Right atrium auricular region (tissue), 2 donors: Measurements from ENCODE around the gene ASCC3. TPM values are rescaled to one million over a fixed set of nuclear protein-coding genes. Genes with fewer than 3 reads are reported as not detected.

Source experiments
- DNase-seq: peaks from one replicate; pipeline ENCODE4 v3.0.0-alpha.2; 2019; ENCODE audit warnings: low spot score
- H3K27ac ChIP-seq, 2 donors: fragments of 200-600 bp; sonication (generic); 1 replicate in 1 of 2; 2 replicates in 1 of 2; pipeline ENCODE4 v1.5.1; 2016 to 2019
- H3K27me3 ChIP-seq, 2 donors: fragments of 200-600 bp; sonication (generic); one replicate each; pipeline versions ENCODE4 v1.5.1 to v1.6.0; 2017 to 2019
- H3K36me3 ChIP-seq: fragments of 200-600 bp; sonication (generic); one replicate; pipeline ENCODE4 v1.5.1; 2016
- H3K4me1 ChIP-seq, 2 donors: fragments of 200-600 bp; sonication (generic); one replicate each; pipeline versions ENCODE4 v1.5.1 to v1.6.0; 2017 to 2019
- H3K4me3 ChIP-seq, 2 donors: fragments of 200-600 bp; sonication (generic); 1 replicate in 1 of 2; 2 replicates in 1 of 2; pipeline ENCODE4 v1.5.1; 2017 to 2019; ENCODE audit warnings: mild to moderate bottlenecking in 1 of 2, moderate library complexity in 1 of 2
- H3K9me3 ChIP-seq, 2 donors: fragments of 200-600 bp; sonication (generic); one replicate each; pipeline ENCODE4 v1.5.1; 2019
- CTCF ChIP-seq, 2 donors: fragments of 200-600 bp; sonication (generic); IDR thresholded peaks; one replicate each; pipeline ENCODE4 v1.5.1; 2019; ENCODE audit warnings: antibody characterized with exemption in 2 of 2
- total RNA-seq, 2 donors: library from RNA; depleted of rRNA; stranded (reverse); fragments of >200 nt; gene quantifications; one replicate each; pipeline ENCODE4 v1.1.0, GENCODE V29; 2016

ASCC3 gene
- total RNA-seq, 2 donors from 2014 or later, result 18.7 to 20.0 TPM

DNA sequence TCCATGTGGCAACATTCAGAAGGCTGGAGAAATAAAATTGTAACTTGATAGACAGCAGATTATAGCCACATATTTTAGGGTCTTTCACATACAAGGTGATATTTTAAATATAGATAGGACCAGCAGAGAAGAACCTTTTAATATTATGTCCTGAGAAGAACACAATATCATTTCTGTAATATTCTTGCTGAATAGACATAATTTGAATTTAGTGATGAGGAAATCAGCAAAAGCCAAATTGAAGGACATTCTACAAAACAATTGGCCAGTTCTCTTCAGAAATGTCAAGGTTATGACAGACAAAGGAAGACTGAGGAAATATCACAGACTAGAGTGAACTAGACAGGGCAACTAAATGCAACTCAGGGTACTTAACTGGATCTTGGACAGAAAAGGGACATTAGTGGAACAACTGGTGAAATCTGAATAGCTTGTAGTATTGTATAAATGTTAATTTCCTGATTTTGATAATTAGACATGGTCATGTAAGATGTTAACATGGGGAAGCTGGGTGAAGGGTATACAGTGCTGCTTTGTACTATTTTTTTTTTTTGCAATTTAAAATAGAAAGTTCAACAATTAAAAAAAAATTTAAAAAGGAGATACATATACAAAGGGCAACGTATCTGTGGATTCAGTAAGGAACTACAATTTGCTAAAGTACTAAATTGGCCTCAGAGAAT lies 281.9 kb downstream of the ASCC3 start:
- Histone ChIP-seq H3K9me3 (no peaks in the 10 kb centered on the region), H3K4me3 (no peak overlapping the region), H3K36me3 (no peaks in the 10 kb centered on the region), H3K4me1 (no peaks in the 10 kb centered on the region), H3K27me3 (no peaks in the 10 kb centered on the region), H3K27ac (no peak overlapping the region)
- no peak for DNase-seq
- TF ChIP-seq CTCF (IDR thresholded peaks at IDR 0.05), result no peak

DNA sequence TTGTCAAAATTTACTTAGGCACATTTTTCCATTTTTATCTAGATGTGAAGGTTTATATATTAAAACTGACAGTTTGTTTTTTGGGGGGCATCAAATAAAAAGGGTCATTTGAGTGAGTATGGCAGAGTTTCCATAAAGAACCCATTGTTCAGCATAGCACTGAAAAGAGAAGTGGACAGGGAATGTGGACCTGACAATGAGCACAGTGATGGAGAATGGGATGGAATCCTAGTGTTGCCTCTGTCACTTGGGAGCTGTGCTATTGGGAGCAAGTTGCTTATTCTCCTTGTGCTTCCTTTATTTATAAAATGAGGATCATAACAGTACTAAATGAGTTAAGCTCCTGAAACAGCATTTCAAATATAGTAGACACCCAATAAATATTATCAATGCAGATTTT lies 285.7 kb downstream of the ASCC3 start:
- no peak overlapping the region for H3K4me3 ChIP-seq
- no peak for TF ChIP-seq CTCF (IDR thresholded peaks at IDR 0.05)

DNA sequence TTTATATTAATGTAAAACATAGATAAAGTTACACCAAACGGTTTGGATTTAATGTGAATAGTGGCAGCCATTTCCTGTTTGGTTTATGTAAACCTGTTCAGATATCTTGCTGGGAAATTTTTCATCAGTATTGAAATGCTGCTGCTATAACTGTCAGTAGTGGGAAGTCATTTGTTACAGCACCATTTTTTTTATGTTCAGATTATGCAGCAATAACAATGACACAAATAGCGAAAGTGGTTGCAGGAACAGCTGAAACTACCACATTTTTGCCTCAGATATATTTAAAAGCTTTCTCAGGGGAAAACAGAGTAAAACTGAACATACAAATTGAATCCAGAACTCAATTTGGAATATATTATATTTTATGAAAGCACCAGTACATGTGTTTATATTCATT lies 287.6 kb downstream of the ASCC3 start:
- Histone ChIP-seq H3K9me3 (no peaks in the 10 kb centered on the region), H3K27ac (no peak overlapping the region), H3K27me3 (no peaks in the 10 kb centered on the region), H3K4me1 (no peaks in the 10 kb centered on the region), H3K4me3 (no peak overlapping the region), H3K36me3 (peaks cover 23% of the 10 kb centered on the region)
- no peak for DNase-seq
- no peak for TF ChIP-seq CTCF (IDR thresholded peaks at IDR 0.05)

More for the DNA sequence above, 285.7 kb downstream of the ASCC3 start:
- H3K27ac ChIP-seq, result no peak overlapping the region
- no peak for DNase-seq
- H3K4me1 ChIP-seq, result no peaks in the 10 kb centered on the region
- peaks cover 3% of the 10 kb centered on the region for H3K36me3 ChIP-seq
- H3K9me3 ChIP-seq, result no peaks in the 10 kb centered on the region
- H3K27me3 ChIP-seq, result no peaks in the 10 kb centered on the region

- H3K9me3 ChIP-seq, result no peaks in the 10 kb centered on the region
- no peaks in the 10 kb centered on the region for H3K27me3 ChIP-seq
- DNase-seq, result no peak
- TF ChIP-seq CTCF (IDR thresholded peaks at IDR 0.05), result no peak
- no peak overlapping the region for H3K4me3 ChIP-seq
- no peak overlapping the region for H3K27ac ChIP-seq
- peaks cover 28% of the 10 kb centered on the region for H3K36me3 ChIP-seq
- no peaks in the 10 kb centered on the region for H3K4me1 ChIP-seq
Observed at GRCh38 chr6:100592929-100593328, 288.2 kb downstream of the ASCC3 start.

DNA sequence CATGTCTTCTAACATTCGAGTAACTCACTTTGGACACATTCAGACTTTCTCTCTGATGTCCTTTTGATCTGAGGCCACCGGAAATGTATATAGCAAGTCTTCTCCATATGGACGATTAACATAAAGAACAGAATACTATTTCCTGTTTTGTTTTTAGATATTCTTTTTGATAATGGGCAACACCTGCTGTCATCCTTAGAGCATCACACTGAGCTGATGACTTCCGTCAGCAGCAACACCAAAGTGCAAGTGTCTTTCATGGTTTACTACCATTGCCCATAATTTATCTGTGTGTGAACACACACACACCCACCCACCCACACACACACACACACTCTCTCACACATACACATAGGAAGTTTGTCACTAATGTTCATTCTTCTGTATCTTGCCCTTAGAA lies 303.7 kb downstream of the ASCC3 start:
- Histone ChIP-seq H3K27ac (no peak overlapping the region), H3K9me3 (peaks cover 0 to 6% of the 10 kb centered on the region in 2 donors), H3K4me1 (no peaks in the 10 kb centered on the region), H3K27me3 (no peaks in the 10 kb centered on the region), H3K4me3 (no peak overlapping the region), H3K36me3 (no peaks in the 10 kb centered on the region)
- no peak for TF ChIP-seq CTCF (IDR thresholded peaks at IDR 0.05)
- no peak for DNase-seq

- DNase-seq, result no peak
- Histone ChIP-seq H3K27ac (no peak overlapping the region), H3K4me3 (no peak overlapping the region), H3K27me3 (no peaks in the 10 kb centered on the region), H3K4me1 (no peaks in the 10 kb centered on the region), H3K36me3 (no peaks in the 10 kb centered on the region), H3K9me3 (peaks cover 0 to 6% of the 10 kb centered on the region in 2 donors)
- TF ChIP-seq CTCF (IDR thresholded peaks at IDR 0.05), result no peak
Observed at GRCh38 chr6:100575921-100576320, 305.2 kb downstream of the ASCC3 start.
